HEK293 (cell line): ENCODE measurements around the gene DUS3L.

Experiments
- CTCF ChIA-PET: fragments of 350-600 bp; formaldehyde crosslinking; extraction: SDS; loops from one replicate; lab custom pipeline; 2021; ENCODE audit warnings: antibody characterized with exemption; lab: Yijun Ruan, JAX
- POLR2A ChIA-PET: fragments of 300-600 bp; formaldehyde crosslinking; extraction: SDS; loops from one replicate; lab custom pipeline; 2020; ENCODE audit warnings: antibody characterized with exemption, inconsistent platforms; lab: Yijun Ruan, JAX
- H3K27ac ChIP-seq: fragments of 200-500 bp; sonication (Bioruptor generic); 2 replicates; pipeline ENCODE4 v1.5.1; 2014; ENCODE audit warnings: low read depth, low read length, control low read depth, inconsistent platforms; ENCODE audit errors: extremely low read depth
- H3K36me3 ChIP-seq, 2 experiments: fragments of 200-500 bp in 1 of 2; sonication (Bioruptor generic) in 1 of 2; 1 replicate in 1 of 2; 2 replicates in 1 of 2; pipeline ENCODE4 v1.5.1; 2014 to 2017; ENCODE audit warnings: inconsistent platforms in 2 of 2, low read length in 2 of 2; ENCODE audit not compliant: control insufficient read depth in 2 of 2, insufficient read depth in 1 of 2
- H3K4me1 ChIP-seq: fragments of 200-500 bp; sonication (Bioruptor generic); 2 replicates; pipeline ENCODE4 v1.5.1; 2014; ENCODE audit warnings: mild to moderate bottlenecking, low read length, inconsistent platforms; ENCODE audit not compliant: control insufficient read depth, insufficient read depth
- H3K4me3 ChIP-seq: 2 replicates; pipeline ENCODE4 v1.5.1; 2011; ENCODE audit warnings: low read depth, mild to moderate bottlenecking, control low read depth, low read length, moderate library complexity
- H3K9me3 ChIP-seq: fragments of 200-500 bp; sonication (Bioruptor generic); 2 replicates; pipeline ENCODE4 v1.5.1; 2014; ENCODE audit warnings: low read depth, low read length, inconsistent platforms; ENCODE audit not compliant: control insufficient read depth, insufficient read depth
- BCL11B ChIP-seq: fragments of 450-650 bp; formaldehyde crosslinking; IDR thresholded peaks from 2 replicates; pipeline ENCODE4 v1.5.1; 2016; ENCODE audit warnings: low read depth, missing biosample characterization, missing genetic modification characterization
- EGR2 ChIP-seq: fragments of 450-650 bp; formaldehyde crosslinking; IDR thresholded peaks from 2 replicates; pipeline ENCODE4 v1.5.1; 2016; ENCODE audit warnings: low read depth, missing biosample characterization, missing genetic modification characterization
- OSR2 ChIP-seq: fragments of 450-650 bp; formaldehyde crosslinking; IDR thresholded peaks from 2 replicates; pipeline ENCODE4 v1.5.1; 2016; ENCODE audit warnings: missing biosample characterization, missing genetic modification characterization
- OVOL3 ChIP-seq: fragments of 450-650 bp; formaldehyde crosslinking; IDR thresholded peaks from 2 replicates; pipeline ENCODE4 v1.5.1; 2016; ENCODE audit warnings: missing biosample characterization, missing genetic modification characterization
- ZBTB7A ChIP-seq: fragments of 450-650 bp; formaldehyde crosslinking; IDR thresholded peaks from 2 replicates; pipeline ENCODE4 v1.5.1; 2016; ENCODE audit warnings: low read depth, missing biosample characterization, missing genetic modification characterization
- ZFP3 ChIP-seq: fragments of 450-650 bp; formaldehyde crosslinking; IDR thresholded peaks from 2 replicates; pipeline ENCODE4 v1.5.1; 2016; ENCODE audit warnings: low read depth, missing biosample characterization, missing genetic modification characterization
- ZNF133 ChIP-seq: fragments of 450-650 bp; formaldehyde crosslinking; IDR thresholded peaks from 2 replicates; pipeline ENCODE4 v1.5.1; 2016; ENCODE audit warnings: missing biosample characterization, missing genetic modification characterization
- ZNF292 ChIP-seq: fragments of 450-650 bp; formaldehyde crosslinking; IDR thresholded peaks from 2 replicates; pipeline ENCODE4 v1.5.1; 2016; ENCODE audit warnings: low read depth, missing biosample characterization, missing genetic modification characterization, borderline replicate concordance
- ZNF302 ChIP-seq: fragments of 450-650 bp; formaldehyde crosslinking; IDR thresholded peaks from 2 replicates; pipeline ENCODE4 v1.5.1; 2016; ENCODE audit warnings: missing biosample characterization, missing genetic modification characterization, low read depth
- ZNF394 ChIP-seq: fragments of 450-650 bp; formaldehyde crosslinking; IDR thresholded peaks from 2 replicates; pipeline ENCODE4 v1.5.1; 2016; ENCODE audit warnings: missing biosample characterization, missing genetic modification characterization, mild to moderate bottlenecking, moderate library complexity, borderline replicate concordance
- ZNF558 ChIP-seq: fragments of 450-650 bp; formaldehyde crosslinking; IDR thresholded peaks from 2 replicates; pipeline ENCODE4 v1.5.1; 2016; ENCODE audit warnings: missing biosample characterization, missing genetic modification characterization
- ZNF571 ChIP-seq: fragments of 450-650 bp; formaldehyde crosslinking; IDR thresholded peaks from 2 replicates; pipeline ENCODE4 v1.5.0; 2017; ENCODE audit warnings: missing biosample characterization, missing genetic modification characterization
- TF ChIP-seq, protein P1 (sequence below): fragments of 450-650 bp; formaldehyde crosslinking; IDR thresholded peaks from 2 replicates; pipeline ENCODE4 v1.5.1; 2016; ENCODE audit warnings: missing biosample characterization, missing genetic modification characterization, low read depth
- TF ChIP-seq, protein P2 (sequence below): fragments of 450-650 bp; formaldehyde crosslinking; IDR thresholded peaks from 2 replicates; pipeline ENCODE4 v1.5.1; 2016; ENCODE audit warnings: missing biosample characterization, missing genetic modification characterization
- TF ChIP-seq, protein P3 (sequence below): fragments of 450-650 bp; formaldehyde crosslinking; IDR thresholded peaks from 2 replicates; pipeline ENCODE4 v1.5.1; 2016; ENCODE audit warnings: missing biosample characterization, missing genetic modification characterization
- TF ChIP-seq, protein P4 (sequence below): fragments of 450-650 bp; formaldehyde crosslinking; IDR thresholded peaks from 2 replicates; pipeline ENCODE4 v1.5.1; 2017; ENCODE audit warnings: missing biosample characterization, missing genetic modification characterization

Gene DUS3L

DNA sequence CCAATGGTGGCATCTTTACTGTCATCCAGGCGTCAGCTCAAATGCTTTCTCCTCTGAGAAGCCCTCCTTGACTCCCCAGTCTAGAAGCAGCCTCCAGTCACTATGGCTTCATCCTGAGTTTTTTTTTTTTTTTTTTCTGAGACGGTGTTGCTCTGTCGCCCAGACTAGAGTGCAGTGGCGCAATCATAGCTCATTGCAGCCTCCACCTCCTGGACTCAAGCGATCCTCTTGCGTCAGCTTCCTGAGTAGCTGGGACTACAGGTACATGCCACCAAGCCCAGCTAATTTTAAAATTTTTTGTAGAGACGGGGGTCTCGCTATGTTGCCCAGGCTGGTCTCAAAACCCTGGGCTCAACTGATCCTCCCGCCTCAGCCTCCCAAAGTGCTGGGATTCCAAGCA lies 18.1 kb upstream of the DUS3L start:
- Histone ChIP-seq H3K36me3 (no peaks in the 10 kb centered on the region), H3K4me3 (no peak overlapping the region), H3K9me3 (no peaks in the 10 kb centered on the region), H3K4me1 (0 out of 2 replicates have a peak, but pooled peaks cover 3% of the 10 kb centered on the region), H3K27ac (no peak overlapping the region)
- ChIA-PET POLR2A (interaction anchor here (0.6 to 1.2 kb wide), 3 partner anchors 19 to 602 kb away, joined by 3 to 5 read pairs (median 4); partner anchors contain the start of gene NDUFA11), CTCF (interaction anchor here (0.6 to 1.2 kb wide), 5 partner anchors 16 to 134 kb away, joined by 3 to 6 read pairs (median 4); no protein-coding TSS in a partner anchor)
- no peak for TF ChIP-seq OVOL3 (tag by site-specific recombination)
- TF ChIP-seq, protein P1, sequence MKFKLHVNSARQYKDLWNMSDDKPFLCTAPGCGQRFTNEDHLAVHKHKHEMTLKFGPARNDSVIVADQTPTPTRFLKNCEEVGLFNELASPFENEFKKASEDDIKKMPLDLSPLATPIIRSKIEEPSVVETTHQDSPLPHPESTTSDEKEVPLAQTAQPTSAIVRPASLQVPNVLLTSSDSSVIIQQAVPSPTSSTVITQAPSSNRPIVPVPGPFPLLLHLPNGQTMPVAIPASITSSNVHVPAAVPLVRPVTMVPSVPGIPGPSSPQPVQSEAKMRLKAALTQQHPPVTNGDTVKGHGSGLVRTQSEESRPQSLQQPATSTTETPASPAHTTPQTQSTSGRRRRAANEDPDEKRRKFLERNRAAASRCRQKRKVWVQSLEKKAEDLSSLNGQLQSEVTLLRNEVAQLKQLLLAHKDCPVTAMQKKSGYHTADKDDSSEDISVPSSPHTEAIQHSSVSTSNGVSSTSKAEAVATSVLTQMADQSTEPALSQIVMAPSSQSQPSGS (tag by site-specific recombination), result no peak

DNA sequence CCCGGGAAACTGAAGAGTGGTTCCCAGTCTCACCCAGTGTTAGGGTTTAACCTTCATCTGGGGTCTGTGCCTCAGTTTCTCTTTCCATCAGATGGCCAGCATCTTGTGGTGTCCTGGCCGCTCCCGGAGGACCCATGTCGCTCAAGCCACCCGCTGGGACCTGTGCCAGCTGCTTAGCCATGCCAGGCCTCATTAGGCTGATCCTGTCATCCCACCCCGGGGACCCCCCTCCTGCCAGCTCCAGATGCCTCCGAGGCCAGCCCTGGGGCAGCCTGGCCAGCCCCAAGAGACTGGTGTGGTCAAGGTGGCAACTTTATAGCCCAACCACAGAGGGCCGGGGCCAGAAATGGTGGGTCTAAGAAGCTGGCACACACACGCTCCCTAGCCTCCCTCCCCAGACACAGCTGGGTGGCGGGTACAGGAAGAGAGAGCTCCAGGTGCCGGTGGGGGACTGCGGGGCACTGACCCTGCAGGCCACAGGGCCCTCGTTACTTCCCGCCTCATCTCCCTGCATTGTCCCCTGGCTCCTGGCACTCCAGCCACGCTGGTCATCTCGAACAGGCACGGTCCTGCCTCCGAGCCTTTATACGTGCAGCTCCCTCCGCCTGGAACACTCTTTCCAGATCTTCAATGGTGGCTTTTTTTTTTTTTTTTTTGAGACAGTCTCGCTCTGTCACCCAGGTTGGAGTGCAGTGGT lies 17.3 kb upstream of the DUS3L start:
- TF ChIP-seq, protein P2, sequence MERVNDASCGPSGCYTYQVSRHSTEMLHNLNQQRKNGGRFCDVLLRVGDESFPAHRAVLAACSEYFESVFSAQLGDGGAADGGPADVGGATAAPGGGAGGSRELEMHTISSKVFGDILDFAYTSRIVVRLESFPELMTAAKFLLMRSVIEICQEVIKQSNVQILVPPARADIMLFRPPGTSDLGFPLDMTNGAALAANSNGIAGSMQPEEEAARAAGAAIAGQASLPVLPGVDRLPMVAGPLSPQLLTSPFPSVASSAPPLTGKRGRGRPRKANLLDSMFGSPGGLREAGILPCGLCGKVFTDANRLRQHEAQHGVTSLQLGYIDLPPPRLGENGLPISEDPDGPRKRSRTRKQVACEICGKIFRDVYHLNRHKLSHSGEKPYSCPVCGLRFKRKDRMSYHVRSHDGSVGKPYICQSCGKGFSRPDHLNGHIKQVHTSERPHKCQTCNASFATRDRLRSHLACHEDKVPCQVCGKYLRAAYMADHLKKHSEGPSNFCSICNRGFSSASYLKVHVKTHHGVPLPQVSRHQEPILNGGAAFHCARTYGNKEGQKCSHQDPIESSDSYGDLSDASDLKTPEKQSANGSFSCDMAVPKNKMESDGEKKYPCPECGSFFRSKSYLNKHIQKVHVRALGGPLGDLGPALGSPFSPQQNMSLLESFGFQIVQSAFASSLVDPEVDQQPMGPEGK (tag by site-specific recombination), result no peak
- TF ChIP-seq ZNF558 (no peak), ZBTB7A (no peak), ZNF133 (tag by site-specific recombination) (no peak)
- Histone ChIP-seq H3K27ac (no peak overlapping the region), H3K4me1 (peaks cover 3% of the 10 kb centered on the region; the same call in 1 of the 2 replicates), H3K4me3 (no peak overlapping the region), H3K9me3 (no peaks in the 10 kb centered on the region), H3K36me3 (no peaks in the 10 kb centered on the region)
- ChIA-PET CTCF (interaction anchor here (0.7 to 1.6 kb wide), 6 partner anchors 17 to 85 kb away, joined by 3 to 5 read pairs (median 4); no protein-coding TSS in a partner anchor), POLR2A (interaction anchor here (0.6 to 1.2 kb wide), 4 partner anchors 20 to 1608 kb away, joined by 3 to 5 read pairs (median 4); partner anchors contain the start of gene NDUFA11)

DNA sequence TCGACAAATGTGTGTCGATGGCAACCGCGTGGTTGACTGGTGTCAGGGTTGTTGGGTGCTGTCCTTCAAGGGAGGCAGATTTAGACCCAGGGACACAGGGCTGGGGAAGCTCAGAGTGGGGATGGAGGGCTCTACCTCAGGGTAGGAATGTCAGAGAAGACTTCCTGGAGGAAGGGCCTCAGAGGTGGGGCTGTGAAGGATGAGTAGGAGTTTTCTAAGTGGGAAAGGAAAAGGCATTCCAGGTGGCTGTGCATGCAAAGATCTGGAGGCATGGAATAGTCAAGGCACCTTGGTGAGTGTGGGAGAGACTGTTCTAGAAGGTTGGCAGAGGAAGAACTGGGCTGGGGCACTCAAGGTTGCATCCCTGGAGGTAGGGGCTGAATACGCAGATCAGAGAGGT lies 15.9 kb upstream of the DUS3L start:
- no peaks in the 10 kb centered on the region for H3K9me3 ChIP-seq
- ChIA-PET POLR2A (interaction anchor here (0.7 to 1.0 kb wide), 2 partner anchors 69 to 97 kb away, joined by 3 read pairs; no protein-coding TSS in a partner anchor), CTCF (interaction anchor here (0.6 to 1.6 kb wide), 9 partner anchors 14 to 760 kb away, joined by 3 to 8 read pairs (median 5); no protein-coding TSS in a partner anchor)
- H3K36me3 ChIP-seq, result no peaks in the 10 kb centered on the region
- peaks cover 3% of the 10 kb centered on the region; the same call in 1 of the 2 replicates for H3K4me1 ChIP-seq
- TF ChIP-seq ZFP3 (tag by site-specific recombination) (peak; percentile 98), BCL11B (tag by site-specific recombination) (no peak), ZNF302 (tag by site-specific recombination) (no peak), ZNF292 (tag by site-specific recombination) (no peak), ZNF394 (tag by site-specific recombination) (no peak), EGR2 (0 out of 2 replicates have a peak, but pooled peaks have one; percentile 10), OSR2 (tag by site-specific recombination) (no peak), ZNF571 (tag by site-specific recombination) (no peak)
- TF ChIP-seq, protein P3, sequence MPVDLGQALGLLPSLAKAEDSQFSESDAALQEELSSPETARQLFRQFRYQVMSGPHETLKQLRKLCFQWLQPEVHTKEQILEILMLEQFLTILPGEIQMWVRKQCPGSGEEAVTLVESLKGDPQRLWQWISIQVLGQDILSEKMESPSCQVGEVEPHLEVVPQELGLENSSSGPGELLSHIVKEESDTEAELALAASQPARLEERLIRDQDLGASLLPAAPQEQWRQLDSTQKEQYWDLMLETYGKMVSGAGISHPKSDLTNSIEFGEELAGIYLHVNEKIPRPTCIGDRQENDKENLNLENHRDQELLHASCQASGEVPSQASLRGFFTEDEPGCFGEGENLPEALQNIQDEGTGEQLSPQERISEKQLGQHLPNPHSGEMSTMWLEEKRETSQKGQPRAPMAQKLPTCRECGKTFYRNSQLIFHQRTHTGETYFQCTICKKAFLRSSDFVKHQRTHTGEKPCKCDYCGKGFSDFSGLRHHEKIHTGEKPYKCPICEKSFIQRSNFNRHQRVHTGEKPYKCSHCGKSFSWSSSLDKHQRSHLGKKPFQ (tag by site-specific recombination), result no peak
- TF ChIP-seq, protein P4, sequence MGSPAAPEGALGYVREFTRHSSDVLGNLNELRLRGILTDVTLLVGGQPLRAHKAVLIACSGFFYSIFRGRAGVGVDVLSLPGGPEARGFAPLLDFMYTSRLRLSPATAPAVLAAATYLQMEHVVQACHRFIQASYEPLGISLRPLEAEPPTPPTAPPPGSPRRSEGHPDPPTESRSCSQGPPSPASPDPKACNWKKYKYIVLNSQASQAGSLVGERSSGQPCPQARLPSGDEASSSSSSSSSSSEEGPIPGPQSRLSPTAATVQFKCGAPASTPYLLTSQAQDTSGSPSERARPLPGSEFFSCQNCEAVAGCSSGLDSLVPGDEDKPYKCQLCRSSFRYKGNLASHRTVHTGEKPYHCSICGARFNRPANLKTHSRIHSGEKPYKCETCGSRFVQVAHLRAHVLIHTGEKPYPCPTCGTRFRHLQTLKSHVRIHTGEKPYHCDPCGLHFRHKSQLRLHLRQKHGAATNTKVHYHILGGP (tag by site-specific recombination), result no peak
- H3K27ac ChIP-seq, result no peak overlapping the region
- H3K4me3 ChIP-seq, result no peak overlapping the region
